Activated CD8-positive, alpha-beta memory T cell treated with anti-CD3 and anti-CD28 coated beads, Interleukin-2, amount 50 U/mL, for 24 hours (primary cell): ENCODE measurements around the gene CDHR1.

Source experiments
- DNase-seq: peaks from one replicate; pipeline ENCODE4 v3.0.0-alpha.2; 2020; ENCODE audit errors: extremely low read depth

CDHR1 gene

GRCh38 chr10:84230359-84230758, 36.0 kb downstream of the CDHR1 start:
- no peak for DNase-seq

DNA sequence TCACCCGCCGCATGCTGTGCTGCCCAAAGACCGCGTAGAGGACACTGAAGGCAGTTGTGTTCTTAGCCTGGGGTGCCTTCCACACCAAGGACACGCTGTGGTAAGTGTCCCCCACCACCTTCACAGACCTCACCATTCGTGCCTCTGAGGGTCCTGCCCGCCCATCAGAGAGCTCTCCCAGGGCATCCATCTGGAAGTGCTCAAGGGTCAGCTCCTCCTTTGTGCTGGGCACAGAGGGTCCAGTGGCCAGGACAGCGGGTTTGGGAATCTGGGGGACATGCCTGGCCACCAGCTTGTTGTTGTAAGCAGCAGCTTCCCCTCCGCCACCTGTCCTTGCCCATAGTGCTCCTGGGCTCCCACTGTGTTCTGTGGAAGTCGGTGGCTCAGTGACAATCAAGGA, 38.0 kb downstream of the CDHR1 start:
- DNase-seq, result no peak

GRCh38 chr10:84233940-84234339, 39.6 kb downstream of the CDHR1 start:
- DNase-seq, result no peak

- no peak for DNase-seq
These were observed 40.1 kb downstream of the CDHR1 start for GRCh38 chr10:84234479-84234878.

GRCh38 chr10:84235096-84235495, 40.8 kb downstream of the CDHR1 start:
- no peak for DNase-seq

- no peak for DNase-seq
These were observed 42.5 kb downstream of the CDHR1 start for GRCh38 chr10:84236807-84237198.

DNA sequence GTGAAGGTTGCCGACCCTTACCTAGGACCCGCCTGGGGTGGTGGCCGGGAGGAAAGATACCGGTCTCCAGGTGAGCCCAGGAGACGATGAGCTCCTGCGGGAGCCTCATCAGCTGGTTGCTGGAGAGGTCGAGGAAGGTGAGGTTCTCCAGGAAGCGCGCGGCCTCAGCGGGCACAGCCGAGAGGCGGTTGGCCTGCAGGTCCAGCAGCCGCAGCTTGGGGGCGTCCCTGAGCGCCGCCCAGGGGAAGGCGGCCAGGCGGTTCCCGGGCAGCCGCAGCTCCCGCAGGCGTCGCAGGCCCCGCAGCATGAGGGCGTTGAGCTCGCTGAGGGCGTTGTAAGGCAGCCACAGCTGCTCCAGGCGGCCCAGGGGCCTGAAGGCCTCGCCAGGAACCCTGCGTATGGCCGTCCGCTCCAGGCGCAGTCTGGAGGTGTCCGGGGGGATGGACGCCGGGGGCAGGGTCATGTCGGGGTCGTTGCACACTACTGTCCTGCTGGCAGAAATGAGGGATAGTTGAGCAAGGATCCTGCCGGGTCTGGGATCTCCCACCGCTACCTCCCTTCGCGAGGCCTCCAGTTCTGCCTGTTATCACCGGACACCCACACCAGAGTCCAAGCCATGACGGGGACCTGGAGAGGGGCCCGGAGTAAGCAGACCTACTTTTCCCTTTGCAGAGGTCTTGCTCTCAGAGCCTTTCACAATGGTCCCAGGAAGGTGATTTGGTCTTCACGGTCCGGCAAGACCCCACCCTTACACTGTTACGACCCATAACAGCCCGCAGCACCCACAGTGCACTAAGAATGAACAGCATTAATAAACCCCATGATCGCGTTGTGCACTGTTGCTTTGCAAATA, 43.1 kb downstream of the CDHR1 start:
- no peak for DNase-seq

DNA sequence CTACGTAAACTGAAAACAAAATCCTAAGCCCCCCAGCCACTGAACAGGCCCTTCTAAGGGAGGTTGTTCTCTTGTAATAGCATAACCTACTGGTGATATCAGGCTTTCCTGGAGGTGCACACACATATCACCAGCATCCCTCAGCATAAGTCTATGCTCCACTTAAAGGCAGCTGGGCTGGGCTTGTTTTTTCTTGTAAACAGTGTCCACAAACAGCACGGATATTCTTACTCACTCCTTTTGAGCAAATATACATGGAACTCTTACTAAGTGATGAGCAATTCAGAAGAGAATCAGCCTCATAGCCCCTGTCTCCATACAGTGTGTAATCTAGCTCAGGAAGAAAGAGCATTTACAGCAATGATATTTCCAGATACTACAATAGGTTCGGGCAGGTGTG, 44.6 kb downstream of the CDHR1 start:
- no peak for DNase-seq

- DNase-seq, result no peak
These were observed 47.0 kb downstream of the CDHR1 start, which contains the start of gene LRIT1 for GRCh38 chr10:84241185-84241790. TSS of gene LRIT1 (minus strand) at chr10:84241546. CDS start at chr10:84241439, 107 bp downstream.

GRCh38 chr10:84243759-84244158, 49.4 kb downstream of the CDHR1 start:
- DNase-seq, result no peak

DNA sequence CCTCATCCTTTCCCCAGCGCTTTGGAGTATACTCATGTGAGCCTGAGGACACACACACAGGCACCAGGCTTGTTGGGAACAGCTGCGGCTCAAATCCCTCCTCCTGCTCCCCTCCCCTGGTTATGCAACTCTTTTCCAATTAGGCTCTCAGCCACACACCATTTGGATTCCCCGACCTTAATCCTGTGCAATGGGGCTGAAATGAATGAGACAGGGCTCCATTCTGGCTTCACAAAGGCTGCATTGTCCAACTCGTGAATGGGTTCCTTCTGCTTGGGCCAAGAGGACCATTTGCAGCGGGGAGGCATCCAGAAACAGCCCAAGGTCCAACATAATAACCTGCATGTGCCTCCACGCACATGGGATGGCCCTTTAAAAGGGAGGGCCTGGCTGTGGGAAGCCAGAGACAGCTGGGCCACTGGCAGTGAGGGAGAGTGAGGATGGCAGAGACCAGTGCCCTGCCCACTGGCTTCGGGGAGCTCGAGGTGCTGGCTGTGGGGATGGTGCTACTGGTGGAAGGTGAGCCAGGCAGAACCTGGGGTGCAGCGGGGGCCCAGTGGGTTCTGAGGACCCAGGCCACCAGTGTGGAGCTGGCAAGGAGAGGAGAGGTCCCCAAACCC, 50.4 kb downstream of the CDHR1 start, which contains the start of gene RGR:
Gene RGR (plus strand): TSS at position 403 of the 620 bp plus-strand sequence. CDS start 38 bp downstream, at position 441.
- DNase-seq, result no peak

DNA sequence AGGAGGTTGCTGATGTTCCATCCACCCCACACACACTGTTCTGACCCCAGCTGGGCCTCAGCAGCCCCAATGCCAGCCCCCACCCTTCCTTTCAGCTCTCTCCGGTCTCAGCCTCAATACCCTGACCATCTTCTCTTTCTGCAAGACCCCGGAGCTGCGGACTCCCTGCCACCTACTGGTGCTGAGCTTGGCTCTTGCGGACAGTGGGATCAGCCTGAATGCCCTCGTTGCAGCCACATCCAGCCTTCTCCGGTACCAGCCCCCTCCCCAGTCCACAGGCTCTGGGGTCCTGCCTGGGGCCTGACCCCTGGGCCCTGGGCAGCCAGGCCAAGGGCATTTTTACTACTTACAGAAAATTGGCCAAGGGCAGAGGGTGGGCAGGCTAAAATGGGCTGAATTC, 53.2 kb downstream of the CDHR1 start:
- DNase-seq, result no peak

GRCh38 chr10:84248794-84249193, 54.5 kb downstream of the CDHR1 start:
- DNase-seq, result no peak

- DNase-seq, result no peak
These were observed 60.5 kb downstream of the CDHR1 start for GRCh38 chr10:84254552-84255478.

- DNase-seq, result no peak
These were observed 62.4 kb downstream of the CDHR1 start for GRCh38 chr10:84256510-84257342.

DNA sequence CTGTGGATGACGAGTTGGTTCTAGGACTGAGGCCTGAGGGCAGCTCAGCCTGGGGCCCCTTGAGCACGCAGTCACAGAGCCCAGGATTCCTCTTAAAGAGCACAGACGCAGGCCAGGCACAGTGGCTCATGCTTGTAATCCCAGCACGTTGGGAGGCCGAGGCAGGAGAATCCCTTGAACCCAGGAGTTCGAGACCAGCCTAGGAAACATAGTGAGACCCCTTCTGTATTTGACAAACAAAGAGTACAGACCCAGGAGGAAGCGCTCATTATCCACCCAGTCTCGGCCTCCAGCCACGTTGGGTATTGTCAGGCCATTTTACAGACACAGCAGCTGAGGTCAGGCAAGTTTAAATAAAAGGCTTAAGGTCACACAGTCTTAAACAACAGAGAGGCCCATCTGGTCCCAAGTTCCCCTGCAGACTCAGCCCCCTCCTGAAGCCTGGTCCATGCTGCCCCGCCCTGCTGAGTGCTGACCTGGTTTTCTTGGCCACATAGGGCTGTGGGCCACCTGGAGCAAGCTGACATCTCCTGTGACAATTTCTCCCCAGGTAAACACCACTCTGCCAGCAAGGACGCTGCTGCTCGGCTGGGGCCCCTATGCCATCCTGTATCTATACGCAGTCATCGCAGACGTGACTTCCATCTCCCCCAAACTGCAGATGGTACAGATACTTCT, 63.1 kb downstream of the CDHR1 start:
- no peak for DNase-seq

DNA sequence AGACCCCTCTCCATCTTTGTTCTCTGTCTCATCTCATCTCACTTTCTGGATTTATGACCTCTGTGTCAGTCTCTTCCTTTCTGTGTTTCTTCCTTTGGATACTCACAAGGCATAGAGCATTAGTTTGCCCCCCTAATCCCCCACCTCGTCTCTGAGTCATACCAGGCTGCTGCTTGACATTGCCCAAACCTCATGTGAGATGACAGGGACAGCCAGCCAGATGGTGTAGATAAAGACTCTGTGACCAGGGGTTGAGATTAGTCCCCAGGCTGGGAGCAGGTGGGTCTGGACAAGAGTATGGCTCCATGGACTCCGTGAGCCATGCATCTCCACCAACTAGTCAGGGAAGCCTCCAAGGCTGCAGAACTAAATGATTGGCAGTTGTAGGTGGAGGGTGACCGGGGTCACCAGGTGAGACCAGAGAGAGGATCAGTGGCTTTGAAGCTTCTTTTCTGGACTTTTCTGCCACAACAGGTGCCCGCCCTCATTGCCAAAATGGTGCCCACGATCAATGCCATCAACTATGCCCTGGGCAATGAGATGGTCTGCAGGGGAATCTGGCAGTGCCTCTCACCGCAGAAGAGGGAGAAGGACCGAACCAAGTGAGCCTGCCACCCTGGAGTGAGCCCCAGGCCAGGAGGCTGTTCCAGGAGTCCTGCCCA, 63.8 kb downstream of the CDHR1 start:
- no peak for DNase-seq

- no peak for DNase-seq
These were observed 67.0 kb downstream of the CDHR1 start for GRCh38 chr10:84261236-84261915.
